K562 treated with DMSO at 1 percent for 12 hours (cell line): ENCODE measurements around the gene OVOL2. TPM values are rescaled to one million over a fixed set of nuclear protein-coding genes. Genes with fewer than 3 reads are reported as not detected.

Source experiments
- total RNA-seq: library from RNA; unstranded; fragments of 300-600 nt; gene quantifications from 2 replicates; pipeline ENCODE4 v1.2.3, GENCODE V29; 2022; ENCODE audit not compliant: insufficient read depth

OVOL2 gene
- not detected in 2 replicates for total RNA-seq

DNA sequence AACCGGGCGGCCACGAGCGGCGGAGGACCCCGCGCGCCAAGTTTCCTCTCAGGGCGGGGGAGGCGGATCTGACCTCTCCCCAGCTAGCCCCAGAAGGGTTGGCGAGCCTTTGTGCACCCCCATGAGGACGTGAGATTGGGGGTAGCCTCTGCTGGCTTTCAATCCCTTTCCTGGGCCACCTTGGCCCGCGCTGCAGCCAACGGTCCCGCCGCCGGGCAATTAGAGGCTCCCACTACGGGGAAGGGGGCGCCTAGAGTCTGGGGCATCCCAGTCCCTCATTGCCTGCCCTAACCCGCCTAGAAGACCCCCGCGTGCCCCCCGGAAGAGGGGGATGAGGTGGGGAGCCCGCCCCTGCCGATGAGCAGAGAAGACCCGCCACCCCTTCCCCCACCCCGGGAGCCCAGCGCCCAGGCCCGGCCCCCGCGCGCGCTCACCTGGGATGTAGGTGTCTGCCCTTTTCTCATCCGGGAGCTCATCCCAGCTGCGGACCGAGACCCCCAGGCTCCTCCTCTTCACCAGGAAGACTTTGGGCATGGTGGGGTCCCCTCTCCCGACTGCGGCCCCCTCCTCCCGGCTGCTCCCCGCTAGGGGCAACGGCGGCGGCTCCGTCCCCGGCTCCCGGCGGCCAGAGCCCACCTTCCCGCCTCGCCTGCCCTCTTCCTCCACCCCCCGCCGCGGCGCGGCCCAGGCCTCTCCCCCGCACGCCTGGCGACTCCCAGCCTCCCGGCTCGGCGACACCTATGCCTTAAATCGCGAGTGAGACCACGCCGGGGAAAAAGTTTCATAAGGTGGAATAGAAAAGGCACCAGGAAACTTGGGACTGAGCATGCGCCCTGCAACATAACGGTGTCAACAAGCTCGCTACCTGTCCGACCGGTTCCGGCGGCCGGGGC lies at the start of gene OVOL2:
Gene OVOL2 (minus strand): TSS at position 816 of the 893 bp plus-strand sequence. CDS start 282 bp downstream, at position 534.

Other genes starting within 250 kb of the OVOL2 start
- 55.6 and 67.2 TPM in 2 replicates for gene SNX5, start 89.1 kb downstream of the OVOL2 start, total RNA-seq
- 18.4 and 41.6 TPM in 2 replicates for gene MGME1, start 88.9 kb downstream of the OVOL2 start, total RNA-seq
- gene KAT14, start 79.9 kb upstream of the OVOL2 start, total RNA-seq = 2.1 and 5.2 TPM in 2 replicates
- 10.3 and 11.5 TPM in 2 replicates for gene PET117, start 79.9 kb upstream of the OVOL2 start, total RNA-seq
- gene ZNF133, start 230.6 kb upstream of the OVOL2 start, total RNA-seq = 6.1 and 6.5 TPM in 2 replicates